ENCODE results near the gene GON4L.
"Not testable (repeated sequence)": the region's sequence is repeated elsewhere in the genome, so short reads cannot be mapped to it uniquely, and the experiment has no call there.

Gene GON4L

GRCh38 chr1:155816351-155816750 lies 40.7 kb downstream of the GON4L start:
- DNase-seq (ENCODE audit: low read depth in 3 of 3): no peak

DNA sequence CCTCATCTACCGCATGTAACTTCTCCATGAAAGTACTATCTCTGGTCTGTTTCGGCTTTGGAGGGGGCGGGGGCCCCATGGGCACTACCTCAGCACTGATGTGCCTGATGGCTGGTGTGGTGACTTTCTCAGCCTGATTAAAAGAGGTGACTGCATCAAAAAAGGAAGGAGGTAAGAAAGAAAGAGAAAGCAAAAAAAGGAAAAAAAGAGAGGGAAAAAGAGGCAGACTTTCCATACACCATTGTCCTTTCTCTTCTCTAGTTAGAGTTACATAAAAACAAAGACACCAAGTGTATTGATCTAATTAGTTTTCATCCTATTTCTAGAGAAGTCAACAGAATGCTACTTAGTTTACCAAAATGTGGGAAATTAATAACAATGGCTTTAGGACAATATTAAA lies 43.3 kb downstream of the GON4L start:
- no peak for DNase-seq (ENCODE audit: low read depth in 3 of 3)

DNA sequence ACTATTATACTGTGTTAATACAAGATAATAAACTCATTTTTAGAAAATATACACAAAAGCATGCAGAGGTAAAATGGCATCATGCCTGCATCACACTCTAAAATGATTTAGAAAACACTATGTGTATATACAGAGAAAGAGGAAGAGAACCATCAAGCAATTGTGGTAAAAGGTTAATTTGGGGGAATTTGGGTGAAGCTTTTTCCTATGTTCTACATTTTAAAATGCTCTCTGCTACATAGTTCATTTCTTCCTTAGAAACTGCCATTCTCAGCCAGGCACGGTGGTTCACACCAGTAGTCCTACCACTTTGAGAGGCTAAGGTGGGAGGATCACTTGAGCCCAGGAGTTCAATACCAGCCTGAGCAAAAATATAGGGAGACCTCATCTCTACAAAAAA lies 44.1 kb downstream of the GON4L start:
- DNase-seq (ENCODE audit: low read depth in 3 of 3): no peak

DNA sequence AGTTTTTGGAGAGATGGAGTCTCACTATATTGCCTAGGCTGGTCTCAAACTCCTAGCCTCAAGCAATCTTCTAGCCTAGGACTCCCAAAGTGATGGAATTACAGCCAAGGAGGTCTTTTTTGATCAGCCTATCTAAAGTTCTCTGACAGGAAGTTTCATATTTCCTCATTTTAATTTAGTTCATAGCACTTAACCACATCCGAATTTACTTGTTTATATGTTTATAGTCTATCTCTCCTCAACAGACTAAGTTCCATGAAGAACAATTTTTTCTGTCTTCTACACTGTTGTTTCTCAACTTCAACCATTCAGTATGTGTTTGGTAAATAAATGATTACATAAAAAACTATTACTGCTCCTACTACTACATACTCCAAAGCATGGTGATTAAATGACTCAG lies 47.9 kb downstream of the GON4L start:
- no peak for DNase-seq (ENCODE audit: low read depth in 3 of 3)

DNA sequence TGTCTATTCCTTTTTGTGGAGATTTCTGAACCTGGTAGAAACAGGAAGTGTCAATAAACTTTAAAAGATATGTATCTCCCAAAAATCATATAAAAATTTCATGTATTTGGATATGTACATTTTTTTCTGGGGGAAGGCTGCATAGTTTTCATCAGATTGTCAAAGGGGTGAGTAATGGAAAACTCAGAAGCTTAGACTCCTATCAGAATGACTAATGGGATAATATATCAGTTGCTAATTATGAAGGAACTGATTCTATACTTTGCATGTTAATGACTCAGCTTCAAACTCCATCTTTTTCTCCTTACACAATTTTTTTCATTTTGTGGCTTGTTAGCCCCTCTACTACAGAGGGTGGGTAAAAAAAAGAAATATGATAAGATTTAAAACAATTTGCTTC lies 55.9 kb downstream of the GON4L start:
- no peak for DNase-seq (ENCODE audit: low read depth in 3 of 3)

DNA sequence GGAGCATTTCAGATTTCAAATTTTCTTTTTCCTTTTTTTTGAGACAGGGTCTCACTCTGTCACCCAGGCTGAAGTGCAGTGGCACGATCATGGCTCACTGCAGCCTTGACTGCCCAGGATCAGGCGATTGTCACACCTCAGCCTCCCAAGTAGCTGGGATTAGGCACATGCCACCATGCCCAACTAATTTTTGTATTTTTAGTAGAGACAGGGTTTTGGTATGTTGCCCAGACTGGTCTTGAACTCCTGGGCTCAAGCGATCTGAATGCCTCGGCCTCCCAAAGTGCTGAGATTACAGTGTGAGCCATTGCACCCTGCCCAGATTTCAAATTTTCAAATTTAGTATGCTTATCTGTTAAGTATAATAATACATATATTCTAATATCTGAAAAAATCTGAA lies 61.4 kb downstream of the GON4L start:
- not testable (repeated sequence) for DNase-seq (ENCODE audit: low read depth in 3 of 3)

GRCh38 chr1:155794605-155795245 lies 62.3 kb downstream of the GON4L start:
- DNase-seq (ENCODE audit: low read depth in 3 of 3): no peak

- no peak for DNase-seq (ENCODE audit: low read depth in 3 of 3)
Measured at GRCh38 chr1:155793213-155793612, 63.8 kb downstream of the GON4L start.

- DNase-seq (ENCODE audit: low read depth in 3 of 3): no peak
Measured at GRCh38 chr1:155777582-155777981, 79.4 kb downstream of the GON4L start.

GRCh38 chr1:155776414-155776813 lies 80.6 kb downstream of the GON4L start:
- DNase-seq (ENCODE audit: low read depth in 3 of 3): no peak

- DNase-seq (ENCODE audit: low read depth in 3 of 3): no peak
Measured at GRCh38 chr1:155773221-155773620, 83.8 kb downstream of the GON4L start.

GRCh38 chr1:155769257-155769656 lies 87.8 kb downstream of the GON4L start:
- no peak for DNase-seq (ENCODE audit: low read depth in 3 of 3)

GRCh38 chr1:155767399-155767989 lies 89.5 kb downstream of the GON4L start:
- not testable (repeated sequence) for DNase-seq (ENCODE audit: low read depth in 3 of 3)

GRCh38 chr1:155763989-155764388 lies 93.0 kb downstream of the GON4L start:
- DNase-seq (ENCODE audit: low read depth in 3 of 3): not testable (repeated sequence)

DNA sequence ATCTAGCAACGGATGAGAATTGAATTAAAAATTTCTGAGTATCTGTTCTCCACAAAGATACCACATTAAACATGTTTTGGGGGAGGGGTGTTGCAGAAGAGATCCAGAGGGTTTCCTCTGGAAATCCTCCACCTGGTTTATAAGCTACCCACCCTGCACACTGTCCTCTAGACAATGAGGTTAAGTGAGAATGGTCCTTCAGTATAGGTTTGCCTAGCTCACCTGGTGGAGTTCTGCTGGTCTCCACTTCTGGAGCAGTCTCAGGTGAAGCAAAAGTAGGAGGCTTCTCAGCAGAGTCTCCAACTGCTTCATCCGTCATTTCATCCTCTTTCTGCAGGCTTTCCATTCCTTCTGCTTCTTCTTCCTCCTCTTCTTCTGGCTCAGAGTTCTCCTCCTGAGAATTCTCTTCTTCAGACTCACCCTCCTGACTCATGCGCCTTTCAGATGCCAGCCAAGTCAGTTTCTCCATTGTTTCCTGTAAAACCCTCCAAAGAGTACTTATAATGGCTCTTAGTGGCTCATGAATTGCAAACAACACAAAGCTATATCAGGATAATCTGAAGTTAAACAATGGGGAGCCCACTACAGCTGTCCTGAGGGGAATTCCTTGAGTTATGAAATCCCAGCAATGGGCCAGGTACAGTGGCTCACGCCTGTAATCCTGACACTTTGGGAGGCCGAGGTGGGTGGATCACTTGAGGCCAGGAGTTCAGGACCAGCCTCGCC lies 93.8 kb downstream of the GON4L start:
- DNase-seq (ENCODE audit: low read depth in 3 of 3): not testable (repeated sequence)

GRCh38 chr1:155761736-155762405 lies 95.1 kb downstream of the GON4L start:
- DNase-seq (ENCODE audit: low read depth in 3 of 3): no peak

DNA sequence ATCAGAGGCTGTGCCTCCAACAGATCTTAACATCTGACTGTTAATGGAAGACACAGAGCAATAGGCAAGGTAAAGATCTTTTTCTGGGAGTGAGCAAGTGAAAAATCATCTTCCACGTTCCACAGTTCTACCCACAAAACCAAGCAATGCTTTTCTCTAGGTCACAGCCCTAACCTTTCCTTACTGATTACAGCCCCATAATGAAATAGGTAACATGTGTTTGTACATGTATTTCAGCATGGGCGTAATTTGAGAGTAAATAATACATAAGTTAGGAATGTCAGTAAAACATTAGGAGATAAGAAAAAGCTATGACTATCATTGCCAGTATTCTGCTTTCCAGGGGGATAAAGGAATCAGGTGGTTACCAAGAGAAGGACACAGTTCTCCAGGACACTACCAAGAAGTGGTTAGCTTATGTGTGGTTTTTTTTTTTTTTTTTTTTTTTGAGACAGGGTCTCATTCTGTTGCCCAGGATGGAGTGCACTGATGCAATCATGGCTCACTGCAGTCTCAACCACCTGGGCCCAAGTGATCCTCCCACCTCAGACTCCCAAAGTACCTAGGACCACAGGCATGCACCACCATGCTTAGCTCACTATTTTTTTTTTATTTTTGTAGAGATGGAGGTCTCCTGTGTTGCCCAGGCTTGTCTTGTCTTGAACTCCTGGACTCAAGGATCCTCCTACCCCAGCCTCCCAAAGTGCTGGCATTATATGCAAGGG lies 96.1 kb downstream of the GON4L start:
- no peak for DNase-seq (ENCODE audit: low read depth in 3 of 3)

GRCh38 chr1:155759966-155760630 lies 96.9 kb downstream of the GON4L start:
- DNase-seq (ENCODE audit: low read depth in 3 of 3): no peak

GRCh38 chr1:155759017-155759416 lies 98.0 kb downstream of the GON4L start:
- DNase-seq (ENCODE audit: low read depth in 3 of 3): not testable (repeated sequence)

DNA sequence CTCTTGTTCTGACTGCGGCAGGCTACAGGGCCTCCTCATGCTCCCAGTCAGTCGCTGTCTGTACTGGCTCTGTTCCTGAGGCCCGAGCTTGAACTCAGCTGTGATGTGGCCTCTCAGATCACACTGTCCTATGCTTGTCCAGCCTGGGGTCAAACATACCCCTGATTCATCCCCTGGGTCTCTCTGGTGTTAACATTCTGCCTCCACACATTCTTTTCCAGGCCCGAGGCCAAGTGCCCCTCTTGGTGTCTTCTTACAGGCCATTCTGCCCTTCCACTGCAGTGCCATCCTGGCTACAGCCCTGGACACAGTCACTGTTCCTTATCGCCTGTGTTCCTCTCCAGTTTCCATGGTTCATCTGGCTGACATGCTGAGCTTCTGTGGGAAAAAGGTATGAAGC lies 108.9 kb downstream of the GON4L start:
- DNase-seq (ENCODE audit: low read depth in 3 of 3): not testable (repeated sequence)

- not testable (repeated sequence) for DNase-seq (ENCODE audit: low read depth in 3 of 3)
Measured at GRCh38 chr1:155747586-155747985, 109.4 kb downstream of the GON4L start.

Measured in stimulated activated CD4-positive, alpha-beta T cell treated with anti-CD3 and anti-CD28 coated beads, TNF-alpha, amount 100 ng/mL, for 24 hours (primary cell).